HG02884 (cell line): ENCODE results near the gene MGRN1.

Source experiments
- ATAC-seq: cut with Tn5 transposase; IDR thresholded peaks from one replicate; pipeline ENCODE4 v1.9.1; 2021; ENCODE audit warnings: mild to moderate bottlenecking, moderate library complexity; ENCODE audit not compliant: unreplicated experiment

The MGRN1 gene

DNA sequence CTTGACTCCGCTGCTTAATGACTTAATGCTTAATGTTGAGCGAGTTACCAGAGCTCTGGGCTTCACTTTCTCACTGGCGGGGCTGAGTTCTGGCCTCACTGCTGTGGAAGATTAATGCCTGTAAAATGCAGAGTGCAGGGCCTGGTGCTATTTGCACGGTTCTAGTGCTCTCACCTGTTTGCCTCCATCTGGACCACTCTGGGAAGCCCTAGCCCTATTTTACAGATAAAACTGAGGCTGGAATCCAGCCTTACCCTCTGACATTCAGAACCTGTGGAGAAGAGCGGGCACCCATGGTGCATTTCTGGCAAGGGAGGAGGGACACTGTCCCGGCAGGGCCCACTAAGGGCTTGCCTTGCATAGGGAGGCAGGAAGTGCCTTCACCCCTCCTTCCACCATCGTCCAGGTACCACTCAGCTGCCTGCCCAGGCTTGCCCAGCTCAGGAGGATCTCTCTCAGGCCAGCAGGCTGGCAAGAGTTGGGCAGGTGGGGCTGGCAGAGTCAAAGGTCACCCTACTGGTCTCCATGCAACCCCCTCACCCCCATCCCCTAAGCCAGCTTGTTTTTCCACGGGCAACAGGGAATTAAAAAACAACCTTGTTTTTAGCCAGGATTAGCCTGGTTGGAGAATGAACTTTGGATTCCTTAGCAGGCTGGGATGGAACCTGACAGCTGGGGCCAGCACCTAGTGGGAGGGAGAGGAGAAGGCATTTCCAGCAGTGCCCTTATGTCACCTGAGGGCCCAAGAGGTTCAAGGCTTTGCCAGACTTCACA lies 5.8 kb upstream of the MGRN1 start:
- no peak for ATAC-seq

DNA sequence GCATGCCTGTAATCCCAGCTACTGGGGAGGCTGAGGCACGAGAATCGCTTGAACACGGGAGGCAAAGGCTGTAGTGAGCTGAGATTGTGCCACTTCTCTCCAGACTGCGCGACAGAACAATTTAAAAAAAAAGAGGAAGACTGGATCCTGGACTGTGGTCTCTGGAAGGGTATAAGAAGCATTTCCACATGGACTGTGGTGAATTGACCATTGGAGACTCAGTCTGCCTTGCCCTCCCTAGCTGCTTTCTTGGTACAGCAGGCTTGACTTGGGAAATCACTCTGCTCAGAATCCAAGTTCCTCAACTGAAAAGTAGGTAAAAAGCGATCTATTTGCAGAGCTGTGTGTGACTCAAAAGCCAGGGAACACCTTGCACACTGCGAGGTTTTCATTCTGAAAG lies 1.0 kb upstream of the MGRN1 start:
- ATAC-seq = no peak

DNA sequence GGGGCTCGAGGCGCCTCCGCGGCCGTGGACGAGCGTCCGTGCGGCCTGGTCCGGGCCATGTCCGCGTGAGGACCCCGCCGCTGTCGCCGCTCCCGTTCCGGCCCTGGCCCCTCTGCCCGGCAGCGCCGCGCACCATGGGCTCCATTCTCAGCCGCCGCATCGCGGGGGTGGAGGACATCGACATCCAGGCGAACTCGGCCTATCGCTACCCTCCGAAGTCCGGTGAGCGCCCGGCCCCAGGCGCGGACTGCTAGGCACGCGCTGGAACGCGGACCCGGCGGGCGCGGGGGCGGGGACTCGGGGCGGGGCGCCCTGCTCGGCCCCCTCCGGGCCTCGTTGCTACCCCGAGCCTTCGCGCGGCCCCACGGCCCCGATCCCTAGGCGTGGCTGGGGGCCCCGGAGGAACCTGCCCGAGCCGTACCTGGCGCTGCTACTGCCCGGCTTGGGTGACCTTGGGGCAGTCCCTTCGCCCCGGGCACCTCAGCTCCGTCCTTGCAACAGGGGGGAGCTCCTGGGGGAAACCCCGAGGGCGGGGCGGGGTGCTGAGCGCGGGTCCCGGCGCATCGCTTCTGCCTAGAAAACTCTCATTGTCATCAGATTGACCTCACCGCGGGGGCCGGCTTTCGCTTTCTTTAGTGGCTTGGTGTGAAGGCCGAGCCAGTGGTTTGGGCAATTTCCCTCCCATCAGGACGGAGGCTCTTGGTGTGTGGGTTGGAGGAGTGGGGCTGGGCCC lies 367 bp downstream of the MGRN1 start:
- peak; percentile 49 for ATAC-seq

GRCh38 chr16:4625560-4626159 lies 1.0 kb downstream of the MGRN1 start:
- ATAC-seq = no peak

GRCh38 chr16:4626396-4626795 lies 1.8 kb downstream of the MGRN1 start:
- no peak for ATAC-seq

GRCh38 chr16:4628283-4628682 lies 3.7 kb downstream of the MGRN1 start:
- no peak for ATAC-seq

DNA sequence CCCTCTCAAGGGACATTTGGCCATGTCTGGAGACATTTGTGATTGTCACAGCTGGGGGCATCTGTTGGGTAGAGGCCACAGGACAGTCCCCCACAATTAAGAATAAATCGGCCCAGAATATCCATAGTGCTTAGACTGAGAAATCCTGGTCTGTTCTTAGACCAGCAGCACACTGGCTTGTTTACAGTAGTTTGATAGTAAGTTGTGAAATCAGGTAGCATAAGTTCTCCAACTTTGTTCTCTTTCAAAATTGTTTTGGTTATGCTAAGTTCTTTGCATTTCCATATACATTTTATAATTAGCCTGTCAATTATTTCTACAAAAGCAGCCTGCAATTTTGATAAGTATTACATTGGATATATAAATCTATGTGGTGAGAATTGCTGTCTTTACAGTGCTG lies 6.8 kb downstream of the MGRN1 start:
- ATAC-seq = no peak

GRCh38 chr16:4633910-4634635 lies 9.4 kb downstream of the MGRN1 start:
- ATAC-seq = no peak

GRCh38 chr16:4634768-4635167 lies 10.1 kb downstream of the MGRN1 start:
- ATAC-seq = no peak

DNA sequence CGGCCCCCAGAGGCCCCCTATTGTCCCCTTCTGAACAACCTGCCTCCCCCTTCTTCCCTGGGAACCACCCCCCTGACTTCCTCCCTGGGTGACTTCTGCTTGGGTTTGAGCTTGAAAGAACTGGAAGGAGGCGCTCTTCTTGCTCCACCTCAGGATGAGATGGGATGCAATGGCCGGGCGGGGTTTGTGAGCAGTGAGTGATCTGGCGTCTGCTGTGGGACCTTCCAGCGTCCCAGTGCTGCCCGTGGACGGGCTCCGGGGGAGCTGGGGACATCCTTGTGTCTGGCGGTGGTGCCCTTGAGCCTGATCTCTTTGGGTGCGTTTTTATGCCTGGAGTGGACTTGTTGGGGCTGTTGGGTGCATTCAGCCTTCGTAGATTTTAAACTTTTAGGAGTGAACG lies 11.6 kb downstream of the MGRN1 start:
- ATAC-seq = no peak

DNA sequence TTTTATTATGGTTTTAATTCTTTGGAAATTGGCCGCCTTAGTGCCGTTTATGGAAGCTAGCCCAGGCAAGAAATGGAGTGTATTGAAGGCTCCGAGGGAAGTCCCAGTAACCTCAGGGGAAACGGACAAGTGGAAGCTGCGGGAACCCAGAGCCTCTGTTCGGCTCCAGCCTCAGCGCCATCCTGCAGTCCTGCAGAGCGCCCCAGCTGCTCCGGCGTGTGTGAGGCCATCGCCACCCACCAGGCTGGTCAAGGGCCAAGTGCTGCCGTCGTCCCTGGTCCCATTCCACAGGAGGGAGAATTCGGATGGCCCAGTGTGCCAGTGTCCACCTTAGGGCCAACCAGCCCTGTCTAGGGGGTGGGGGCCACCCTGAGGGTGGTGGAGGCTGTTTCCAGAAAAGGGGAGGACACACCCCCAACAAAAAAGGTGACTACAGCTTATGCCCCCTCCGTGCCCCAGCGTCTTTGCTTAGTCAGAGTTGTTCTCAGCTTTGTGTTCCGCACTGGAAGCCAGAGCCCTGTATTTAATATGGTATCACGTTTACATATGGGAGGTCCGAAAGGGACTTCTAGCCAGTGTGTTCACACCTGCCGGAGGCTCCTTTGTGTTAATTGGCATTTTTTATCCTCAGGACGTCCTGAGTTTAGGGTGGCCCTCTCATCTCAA lies 13.0 kb downstream of the MGRN1 start:
- no peak for ATAC-seq

- no peak for ATAC-seq
These were observed 15.4 kb downstream of the MGRN1 start for GRCh38 chr16:4639899-4640509.

- ATAC-seq = no peak
These were observed 16.1 kb downstream of the MGRN1 start for GRCh38 chr16:4640572-4641305.

GRCh38 chr16:4641306-4641687 lies 16.7 kb downstream of the MGRN1 start:
- ATAC-seq = no peak

- no peak for ATAC-seq
These were observed 17.3 kb downstream of the MGRN1 start for GRCh38 chr16:4641895-4642294.

GRCh38 chr16:4646773-4647643 lies 22.4 kb downstream of the MGRN1 start:
- no peak for ATAC-seq

DNA sequence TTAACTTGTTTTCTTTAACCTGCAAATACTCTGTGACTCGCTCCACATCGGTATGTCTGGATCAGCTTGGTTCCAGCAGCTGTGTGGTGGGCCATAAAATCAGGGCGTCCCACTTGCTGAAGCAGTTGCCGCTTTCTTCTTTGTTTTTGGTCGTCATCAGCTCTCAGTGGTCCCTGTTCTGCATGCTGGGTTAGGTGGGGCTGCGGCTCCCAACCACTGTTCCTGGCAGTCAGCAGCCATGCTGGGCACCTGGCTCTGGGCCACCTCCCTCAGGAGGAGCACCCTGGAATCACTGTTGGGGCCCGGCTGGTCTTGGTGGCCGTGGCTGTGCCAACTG lies 23.0 kb downstream of the MGRN1 start:
- ATAC-seq = no peak

- ATAC-seq = no peak
These were observed 24.3 kb downstream of the MGRN1 start for GRCh38 chr16:4648917-4649316.
